Smooth muscle cell (in vitro differentiated cells): ENCODE measurements around the gene FARP2. TPM values are rescaled to one million over a fixed set of nuclear protein-coding genes. Genes with fewer than 3 reads are reported as not detected.

Experiments
- DNase-seq: peaks from one replicate; lab custom pipeline; 2025; ENCODE audit not compliant: unreplicated experiment; lab: John Stamatoyannopoulos, UW
- H2AFZ ChIP-seq: fragments of 200-600 bp; sonication (generic); 2 replicates; pipeline ENCODE4 v1.6.0; 2016; ENCODE audit warnings: antibody characterized with exemption, low read depth, mild to moderate bottlenecking
- H3F3A ChIP-seq: fragments of 200-600 bp; sonication (generic); 2 replicates; pipeline ENCODE4 v1.6.0; 2017; ENCODE audit warnings: antibody characterized with exemption, low read depth
- H3K27ac ChIP-seq: fragments of 200-600 bp; sonication (generic); 2 replicates; pipeline ENCODE4 v1.5.1; 2016; ENCODE audit warnings: low read depth, mild to moderate bottlenecking
- H3K27me3 ChIP-seq: fragments of 200-600 bp; sonication (generic); 2 replicates; pipeline ENCODE4 v1.6.1; 2016; ENCODE audit warnings: low read depth, mild to moderate bottlenecking
- H3K36me3 ChIP-seq: fragments of 200-600 bp; sonication (generic); 2 replicates; pipeline ENCODE4 v1.5.1; 2016; ENCODE audit warnings: low read depth
- H3K4me1 ChIP-seq: fragments of 200-600 bp; sonication (generic); 2 replicates; pipeline ENCODE4 v1.5.1; 2016; ENCODE audit warnings: low read depth
- H3K4me2 ChIP-seq: fragments of 200-600 bp; sonication (generic); 2 replicates; pipeline ENCODE4 v1.6.0; 2016; ENCODE audit warnings: mild to moderate bottlenecking
- H3K4me3 ChIP-seq: fragments of 200-600 bp; sonication (generic); 2 replicates; pipeline ENCODE4 v1.5.1; 2016; ENCODE audit warnings: mild to moderate bottlenecking
- H3K79me2 ChIP-seq: fragments of 200-600 bp; sonication (generic); 2 replicates; pipeline ENCODE4 v1.6.0; 2016; ENCODE audit warnings: low read depth, mild to moderate bottlenecking
- H3K9ac ChIP-seq: fragments of 200-600 bp; sonication (generic); 2 replicates; pipeline ENCODE4 v1.6.0; 2016; ENCODE audit warnings: low read depth
- H3K9me3 ChIP-seq: fragments of 200-600 bp; sonication (generic); replicated peaks from 2 replicates; pipeline ENCODE4 v1.5.1; 2016; ENCODE audit warnings: low read depth
- H4K20me1 ChIP-seq: fragments of 200-600 bp; sonication (generic); 2 replicates; pipeline ENCODE4 v1.6.0; 2016; ENCODE audit warnings: low read depth
- CTCF ChIP-seq: fragments of 200-600 bp; sonication (generic); IDR thresholded peaks from 2 replicates; pipeline ENCODE4 v1.5.1; 2017; ENCODE audit warnings: borderline replicate concordance, mild to moderate bottlenecking, antibody characterized with exemption; ENCODE audit not compliant: insufficient read depth, poor library complexity, severe bottlenecking
- WGBS: methylation state at CpG from one replicate; pipeline ENCODE4 v1.1.7; 2016; ENCODE audit warnings: low lambda C conversion rate; 5-methylcytosine and 5-hydroxymethylcytosine counted together
- polyA plus RNA-seq: library from polyadenylated mRNA; unstranded; fragments of >200 nt; fragmentation: Nextera tagmentation; extraction: Ambion mirVana; gene quantifications from 2 replicates; pipeline ENCODE4 v1.2.1, GENCODE V29; 2016
- total RNA-seq: library from RNA; depleted of rRNA; stranded (reverse); fragments of >200 nt; gene quantifications from 2 replicates; pipeline ENCODE4 v1.2.3, GENCODE V29; 2014

FARP2 gene
- total and polyA plus RNA-seq, 2 experiments from 2014 or later: 15.9 to 27.4 TPM

GRCh38 chr2:241506793-241507429, 150.8 kb downstream of the FARP2 start:
- Histone ChIP-seq H3K27ac (no peak overlapping the region), H3K4me1 (peaks cover 23% of the 10 kb centered on the region), H2AFZ (no peak overlapping the region), H3K4me2 (peak overlapping the region; percentile 95), H3K9me3 (no peaks in the 10 kb centered on the region), H3K4me3 (peak overlapping the region; percentile 100), H3K27me3 (no peaks in the 10 kb centered on the region), H4K20me1 (peaks cover 59% of the 10 kb centered on the region), H3F3A (no peaks in the 10 kb centered on the region), H3K79me2 (peaks cover 65% of the 10 kb centered on the region), H3K9ac (peak overlapping the region; percentile 75), H3K36me3 (no peaks in the 10 kb centered on the region)
- TF ChIP-seq CTCF: no peak
- WGBS: 34% methylated on average over 19 of the region's 19 CpGs
- no peak for DNase-seq

GRCh38 chr2:241507430-241508239, 151.6 kb downstream of the FARP2 start:
- peak; percentile 13 for TF ChIP-seq CTCF
- WGBS: under 1% methylated on average over 59 of the region's 67 CpGs

GRCh38 chr2:241508240-241509154, 152.4 kb downstream of the FARP2 start, which contains the start of gene STK25:
STK25 (minus strand) TSS chr2:241508584; CDS start chr2:241508035, 549 bp downstream.
- H3K9ac ChIP-seq: peak within 1 kb of the TSS; percentile 75
- H3F3A ChIP-seq: no peaks in the 10 kb centered on the region
- H3K9me3 ChIP-seq: no peaks in the 10 kb centered on the region
- peak within 1 kb of the TSS; percentile 72 for H3K27ac ChIP-seq
- peak within 1 kb of the TSS; percentile 100 for H3K4me3 ChIP-seq
- peaks cover 23% of the 10 kb centered on the region for H3K4me1 ChIP-seq
- H3K27me3 ChIP-seq: no peaks in the 10 kb centered on the region
- peak; percentile 91 for DNase-seq
- H4K20me1 ChIP-seq: peaks cover 44% of the 10 kb centered on the region
- peaks cover 49% of the 10 kb centered on the region for H3K79me2 ChIP-seq
- peak within 1 kb of the TSS; percentile 95 for H3K4me2 ChIP-seq
- peak; percentile 1 for TF ChIP-seq CTCF
- H2AFZ ChIP-seq: peak within 1 kb of the TSS; percentile 94
- no peaks in the 10 kb centered on the region for H3K36me3 ChIP-seq
- 2% methylated on average over 72 of the region's 122 CpGs for WGBS

More at GRCh38 chr2:241507430-241508239, 151.6 kb downstream of the FARP2 start:
- no peaks in the 10 kb centered on the region for H3K9me3 ChIP-seq
- H3K4me1 ChIP-seq: peaks cover 23% of the 10 kb centered on the region
- no peaks in the 10 kb centered on the region for H3F3A ChIP-seq
- peak; percentile 72 for DNase-seq
- H2AFZ ChIP-seq: no peak overlapping the region
- H3K36me3 ChIP-seq: no peaks in the 10 kb centered on the region
- H3K4me3 ChIP-seq: peak overlapping the region; percentile 100
- peak overlapping the region; percentile 75 for H3K9ac ChIP-seq
- peak overlapping the region; percentile 95 for H3K4me2 ChIP-seq
- peaks cover 57% of the 10 kb centered on the region for H3K79me2 ChIP-seq
- H3K27me3 ChIP-seq: no peaks in the 10 kb centered on the region
- H4K20me1 ChIP-seq: peaks cover 52% of the 10 kb centered on the region
- peak overlapping the region; percentile 72 for H3K27ac ChIP-seq
